Measurements from ENCODE around the gene LGALS7.

Gene LGALS7

GRCh38 chr19:38726761-38727301 lies 46.5 kb downstream of the LGALS7 start:
- DNase-seq (ENCODE audit: low spot score), result no peak

GRCh38 chr19:38726284-38726673 lies 47.0 kb downstream of the LGALS7 start:
- DNase-seq (ENCODE audit: low spot score), result no peak

GRCh38 chr19:38725469-38726283 lies 47.6 kb downstream of the LGALS7 start:
- DNase-seq (ENCODE audit: low spot score), result no peak

GRCh38 chr19:38723990-38724854 lies 49.1 kb downstream of the LGALS7 start:
- DNase-seq (ENCODE audit: low spot score), result no peak

- DNase-seq (ENCODE audit: low spot score), result no peak
These were observed 49.7 kb downstream of the LGALS7 start for GRCh38 chr19:38723606-38723965.

GRCh38 chr19:38722947-38723605 lies 50.2 kb downstream of the LGALS7 start:
- DNase-seq (ENCODE audit: low spot score), result no peak

- no peak for DNase-seq (ENCODE audit: low spot score)
These were observed 51.1 kb downstream of the LGALS7 start for GRCh38 chr19:38721979-38722773.

GRCh38 chr19:38721496-38721895 lies 51.8 kb downstream of the LGALS7 start:
- DNase-seq (ENCODE audit: low spot score), result no peak

Data from kidney tubule cell (primary cell).